NB4 (cell line): ENCODE data around the gene FOXP2.

Source experiments
- DNase-seq: peaks from one replicate; pipeline ENCODE4 v3.0.0; 2010; ENCODE audit warnings: low read depth
- H3K4me3 ChIP-seq: one replicate; pipeline ENCODE4 v1.5.1; 2011; ENCODE audit warnings: mild to moderate bottlenecking, low read depth, low read length, moderate library complexity
- MYC ChIP-seq: IDR thresholded peaks from 2 replicates; pipeline ENCODE4 v1.6.1; 2011; ENCODE audit warnings: low read depth, low read length
- POLR2A ChIP-seq: IDR thresholded peaks from 2 replicates; pipeline ENCODE4 v1.6.1; 2011; ENCODE audit warnings: mild to moderate bottlenecking; ENCODE audit not compliant: insufficient read length; ENCODE audit errors: extremely low read depth
- TF ChIP-seq, protein P1 (sequence below): IDR thresholded peaks from 2 replicates; pipeline ENCODE4 v1.6.1; 2011; ENCODE audit warnings: low read depth, low read length
- TF ChIP-seq, protein P2 (sequence below): IDR thresholded peaks from one replicate; pipeline ENCODE4 v1.5.1; 2012; ENCODE audit warnings: low read depth, low read length

FOXP2 gene

DNA sequence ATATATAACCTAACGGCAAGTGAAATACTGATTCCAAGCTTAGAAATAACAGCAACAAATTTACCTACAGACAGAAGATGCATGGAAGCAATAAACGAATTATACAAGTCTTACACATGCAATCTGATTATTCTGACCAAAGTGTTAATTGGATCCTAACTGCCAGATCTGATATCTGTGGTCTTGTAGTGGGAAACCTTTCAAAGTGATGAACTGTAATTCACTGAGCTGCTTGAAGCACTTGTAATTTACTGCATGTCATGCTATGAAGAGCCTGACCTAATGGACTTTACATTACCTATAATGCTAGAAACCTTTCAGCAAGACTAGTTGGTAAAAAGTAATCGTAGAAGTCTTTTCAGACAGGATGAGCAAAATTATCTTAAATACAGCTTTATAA, 205.6 kb downstream of the FOXP2 start:
- TF ChIP-seq MYC (no peak), POLR2A (no peak)
- TF ChIP-seq, protein P1, sequence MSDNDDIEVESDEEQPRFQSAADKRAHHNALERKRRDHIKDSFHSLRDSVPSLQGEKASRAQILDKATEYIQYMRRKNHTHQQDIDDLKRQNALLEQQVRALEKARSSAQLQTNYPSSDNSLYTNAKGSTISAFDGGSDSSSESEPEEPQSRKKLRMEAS, result no peak
- TF ChIP-seq, protein P2, sequence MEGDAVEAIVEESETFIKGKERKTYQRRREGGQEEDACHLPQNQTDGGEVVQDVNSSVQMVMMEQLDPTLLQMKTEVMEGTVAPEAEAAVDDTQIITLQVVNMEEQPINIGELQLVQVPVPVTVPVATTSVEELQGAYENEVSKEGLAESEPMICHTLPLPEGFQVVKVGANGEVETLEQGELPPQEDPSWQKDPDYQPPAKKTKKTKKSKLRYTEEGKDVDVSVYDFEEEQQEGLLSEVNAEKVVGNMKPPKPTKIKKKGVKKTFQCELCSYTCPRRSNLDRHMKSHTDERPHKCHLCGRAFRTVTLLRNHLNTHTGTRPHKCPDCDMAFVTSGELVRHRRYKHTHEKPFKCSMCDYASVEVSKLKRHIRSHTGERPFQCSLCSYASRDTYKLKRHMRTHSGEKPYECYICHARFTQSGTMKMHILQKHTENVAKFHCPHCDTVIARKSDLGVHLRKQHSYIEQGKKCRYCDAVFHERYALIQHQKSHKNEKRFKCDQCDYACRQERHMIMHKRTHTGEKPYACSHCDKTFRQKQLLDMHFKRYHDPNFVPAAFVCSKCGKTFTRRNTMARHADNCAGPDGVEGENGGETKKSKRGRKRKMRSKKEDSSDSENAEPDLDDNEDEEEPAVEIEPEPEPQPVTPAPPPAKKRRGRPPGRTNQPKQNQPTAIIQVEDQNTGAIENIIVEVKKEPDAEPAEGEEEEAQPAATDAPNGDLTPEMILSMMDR, result no peak
- no peak for DNase-seq
- H3K4me3 ChIP-seq, result no peak overlapping the region

DNA sequence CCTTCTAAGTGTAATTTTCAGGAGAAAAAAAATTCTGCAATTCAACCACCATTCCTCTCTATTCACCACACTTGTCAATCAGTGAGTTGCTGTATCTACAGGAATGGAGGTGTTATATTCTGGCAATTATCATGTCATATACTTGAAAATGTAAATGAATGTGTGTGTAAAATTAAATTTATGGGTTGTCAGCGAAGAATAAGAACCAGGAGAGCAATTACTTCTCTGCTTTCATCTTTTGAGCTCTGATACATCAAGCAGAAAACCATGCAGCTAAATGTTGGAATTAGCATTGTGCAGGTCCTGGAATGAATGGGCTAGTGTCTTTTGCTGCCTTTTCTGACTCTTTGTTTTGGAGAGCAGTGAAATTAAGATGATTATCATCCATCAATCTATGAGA, 207.6 kb downstream of the FOXP2 start:
- H3K4me3 ChIP-seq, result no peak overlapping the region
- no peak for DNase-seq
- TF ChIP-seq, protein P1, result no peak
- TF ChIP-seq POLR2A (no peak), MYC (no peak)
- TF ChIP-seq, protein P2, result no peak

DNA sequence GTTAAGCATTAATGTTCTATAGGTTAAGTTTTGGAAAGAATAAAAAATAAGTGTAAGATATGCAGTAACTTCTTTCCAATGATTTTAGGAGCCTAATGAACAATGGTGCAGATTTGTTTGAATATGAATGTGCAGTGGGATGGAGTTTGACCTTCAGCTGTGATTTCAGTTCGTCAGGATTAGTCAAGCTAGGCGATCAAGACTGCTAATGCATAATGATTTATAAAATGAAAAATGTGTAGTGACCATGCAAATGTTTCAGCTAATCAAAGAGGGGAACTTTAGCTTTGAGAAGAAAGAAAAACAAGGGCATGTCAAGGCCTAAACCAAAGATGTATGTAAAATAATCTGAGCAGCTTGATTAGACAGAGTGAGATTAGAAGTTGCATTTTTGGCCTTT, 208.5 kb downstream of the FOXP2 start:
- TF ChIP-seq POLR2A, result no peak
- TF ChIP-seq MYC, result no peak
- TF ChIP-seq, protein P1, result no peak
- TF ChIP-seq, protein P2, result no peak
- no peak overlapping the region for H3K4me3 ChIP-seq
- no peak for DNase-seq

DNA sequence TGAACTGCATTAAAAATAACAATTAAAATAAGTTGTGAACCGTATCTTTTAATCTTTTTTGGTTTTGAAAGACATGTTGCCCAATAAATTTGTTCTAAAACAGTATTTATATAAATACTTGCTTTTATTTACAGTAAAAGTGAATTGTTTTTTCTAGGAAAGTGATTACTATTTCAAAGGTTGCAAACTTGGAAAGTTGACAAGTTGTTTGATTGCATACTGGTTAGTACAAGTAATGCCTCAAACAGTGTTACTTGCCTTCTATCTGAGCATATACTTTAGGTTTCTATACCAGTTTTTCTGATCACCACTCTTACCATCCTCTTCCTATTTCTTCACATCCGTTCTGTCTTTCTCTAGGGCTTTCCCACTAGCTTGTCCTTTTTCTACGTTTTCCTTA, 212.6 kb downstream of the FOXP2 start:
- TF ChIP-seq POLR2A (no peak), MYC (no peak)
- TF ChIP-seq, protein P1, result no peak
- TF ChIP-seq, protein P2, result no peak
- no peak for DNase-seq

DNA sequence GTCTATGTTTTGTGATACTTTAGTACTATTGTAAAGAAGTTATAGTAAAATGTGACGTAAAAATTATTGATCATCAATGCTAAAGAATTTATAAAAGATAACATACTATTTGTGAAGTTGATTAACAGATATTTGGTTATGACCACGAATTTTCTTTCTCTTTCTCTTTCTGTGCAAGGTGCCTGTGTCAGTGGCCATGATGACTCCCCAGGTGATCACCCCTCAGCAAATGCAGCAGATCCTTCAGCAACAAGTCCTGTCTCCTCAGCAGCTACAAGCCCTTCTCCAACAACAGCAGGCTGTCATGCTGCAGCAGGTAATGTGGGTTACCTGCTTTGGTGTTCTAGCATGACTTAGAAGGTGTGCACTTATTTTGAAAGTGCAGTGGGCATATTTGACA, 213.7 kb downstream of the FOXP2 start:
- no peak overlapping the region for H3K4me3 ChIP-seq
- TF ChIP-seq POLR2A, result no peak
- TF ChIP-seq, protein P2, result no peak
- no peak for TF ChIP-seq MYC
- TF ChIP-seq, protein P1, result no peak
- no peak for DNase-seq

More for the DNA sequence above, 212.6 kb downstream of the FOXP2 start:
- H3K4me3 ChIP-seq, result no peak overlapping the region

DNA sequence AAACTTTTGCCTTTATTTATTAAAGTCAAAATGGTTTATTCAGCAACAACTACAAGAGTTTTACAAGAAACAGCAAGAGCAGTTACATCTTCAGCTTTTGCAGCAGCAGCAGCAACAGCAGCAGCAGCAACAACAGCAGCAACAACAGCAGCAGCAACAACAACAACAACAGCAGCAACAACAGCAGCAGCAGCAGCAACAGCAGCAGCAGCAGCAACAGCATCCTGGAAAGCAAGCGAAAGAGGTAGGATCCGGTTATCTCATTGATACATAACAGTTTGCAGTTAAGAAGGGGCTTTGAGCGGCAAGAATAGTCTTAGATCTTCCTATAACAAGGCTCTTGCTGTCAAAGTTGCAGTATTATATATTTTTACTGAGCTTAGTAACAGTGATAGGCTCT, 215.1 kb downstream of the FOXP2 start:
- DNase-seq, result no peak
- TF ChIP-seq, protein P2, result no peak
- TF ChIP-seq MYC (no peak), POLR2A (no peak)
- TF ChIP-seq, protein P1, result no peak
- H3K4me3 ChIP-seq, result no peak overlapping the region
